HG03060 (cell line): ENCODE measurements around the gene SDHAF2.
"Not testable (repeated sequence)": the region's sequence is repeated elsewhere in the genome, so short reads cannot be mapped to it uniquely, and the experiment has no call there.

Source experiments
- ATAC-seq: cut with Tn5 transposase; IDR thresholded peaks from one replicate; pipeline ENCODE4 v1.9.1; 2021; ENCODE audit warnings: low read depth, moderate number of reproducible peaks; ENCODE audit not compliant: unreplicated experiment

Gene SDHAF2

GRCh38 chr11:61474013-61474643, 44.2 kb downstream of the SDHAF2 start:
- ATAC-seq: no peak

GRCh38 chr11:61475433-61475832, 45.5 kb downstream of the SDHAF2 start:
- ATAC-seq: no peak

- ATAC-seq: no peak
These were observed 46.4 kb downstream of the SDHAF2 start for GRCh38 chr11:61476371-61476770.

GRCh38 chr11:61477126-61477525, 47.2 kb downstream of the SDHAF2 start:
- no peak for ATAC-seq

GRCh38 chr11:61477727-61478148, 47.8 kb downstream of the SDHAF2 start:
- no peak for ATAC-seq

- not testable (repeated sequence) for ATAC-seq
These were observed 49.6 kb downstream of the SDHAF2 start for GRCh38 chr11:61479360-61480058.

GRCh38 chr11:61480261-61480993, 50.5 kb downstream of the SDHAF2 start:
- no peak for ATAC-seq

GRCh38 chr11:61480994-61481335, 51.0 kb downstream of the SDHAF2 start:
- ATAC-seq: no peak

GRCh38 chr11:61481806-61482205, 51.9 kb downstream of the SDHAF2 start:
- ATAC-seq: no peak

- ATAC-seq: no peak
These were observed 52.6 kb downstream of the SDHAF2 start for GRCh38 chr11:61482513-61482912.

GRCh38 chr11:61484541-61484940, 54.6 kb downstream of the SDHAF2 start:
- no peak for ATAC-seq

- no peak for ATAC-seq
These were observed 55.2 kb downstream of the SDHAF2 start for GRCh38 chr11:61485080-61485479.

GRCh38 chr11:61486011-61486620, 56.2 kb downstream of the SDHAF2 start:
- no peak for ATAC-seq

GRCh38 chr11:61486779-61487178, 56.9 kb downstream of the SDHAF2 start:
- no peak for ATAC-seq

- no peak for ATAC-seq
These were observed 57.6 kb downstream of the SDHAF2 start for GRCh38 chr11:61487342-61488025.

GRCh38 chr11:61488651-61489291, 58.8 kb downstream of the SDHAF2 start:
- ATAC-seq: no peak

GRCh38 chr11:61489833-61490721, 60.2 kb downstream of the SDHAF2 start:
- ATAC-seq: no peak

GRCh38 chr11:61491736-61492395, 61.9 kb downstream of the SDHAF2 start:
- no peak for ATAC-seq
